NB4 (cell line): Measurements from ENCODE around the gene FERMT1.

Experiments
- MYC ChIP-seq: IDR thresholded peaks from 2 replicates; pipeline ENCODE4 v1.6.1; 2011; ENCODE audit warnings: low read depth, low read length
- POLR2A ChIP-seq: IDR thresholded peaks from 2 replicates; pipeline ENCODE4 v1.6.1; 2011; ENCODE audit warnings: mild to moderate bottlenecking; ENCODE audit not compliant: insufficient read length; ENCODE audit errors: extremely low read depth
- TF ChIP-seq, protein P1 (sequence below): IDR thresholded peaks from 2 replicates; pipeline ENCODE4 v1.6.1; 2011; ENCODE audit warnings: low read depth, low read length
- TF ChIP-seq, protein P2 (sequence below): IDR thresholded peaks from one replicate; pipeline ENCODE4 v1.5.1; 2012; ENCODE audit warnings: low read depth, low read length

DNA sequence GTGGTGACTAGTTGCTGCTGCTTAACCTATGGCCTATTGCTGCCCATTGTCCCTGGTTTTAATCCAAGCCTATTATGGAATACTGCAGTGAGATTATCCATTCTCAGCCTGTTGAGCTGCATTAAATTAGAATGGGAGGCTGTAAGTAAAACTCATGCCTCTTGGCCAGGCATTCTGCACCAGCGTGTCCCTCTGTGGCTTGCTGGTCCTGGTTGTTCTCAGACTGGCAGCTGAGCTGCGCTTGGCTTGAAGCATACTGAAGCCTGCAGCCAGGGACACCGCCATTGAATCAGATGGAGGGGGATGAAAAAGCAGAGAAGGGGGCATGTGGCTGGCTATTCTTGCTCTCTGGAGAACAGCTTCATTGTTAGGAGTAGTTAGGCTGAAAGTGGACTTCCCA lies 84.6 kb downstream of the FERMT1 start:
- TF ChIP-seq, protein P1, sequence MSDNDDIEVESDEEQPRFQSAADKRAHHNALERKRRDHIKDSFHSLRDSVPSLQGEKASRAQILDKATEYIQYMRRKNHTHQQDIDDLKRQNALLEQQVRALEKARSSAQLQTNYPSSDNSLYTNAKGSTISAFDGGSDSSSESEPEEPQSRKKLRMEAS = no peak
- TF ChIP-seq, protein P2, sequence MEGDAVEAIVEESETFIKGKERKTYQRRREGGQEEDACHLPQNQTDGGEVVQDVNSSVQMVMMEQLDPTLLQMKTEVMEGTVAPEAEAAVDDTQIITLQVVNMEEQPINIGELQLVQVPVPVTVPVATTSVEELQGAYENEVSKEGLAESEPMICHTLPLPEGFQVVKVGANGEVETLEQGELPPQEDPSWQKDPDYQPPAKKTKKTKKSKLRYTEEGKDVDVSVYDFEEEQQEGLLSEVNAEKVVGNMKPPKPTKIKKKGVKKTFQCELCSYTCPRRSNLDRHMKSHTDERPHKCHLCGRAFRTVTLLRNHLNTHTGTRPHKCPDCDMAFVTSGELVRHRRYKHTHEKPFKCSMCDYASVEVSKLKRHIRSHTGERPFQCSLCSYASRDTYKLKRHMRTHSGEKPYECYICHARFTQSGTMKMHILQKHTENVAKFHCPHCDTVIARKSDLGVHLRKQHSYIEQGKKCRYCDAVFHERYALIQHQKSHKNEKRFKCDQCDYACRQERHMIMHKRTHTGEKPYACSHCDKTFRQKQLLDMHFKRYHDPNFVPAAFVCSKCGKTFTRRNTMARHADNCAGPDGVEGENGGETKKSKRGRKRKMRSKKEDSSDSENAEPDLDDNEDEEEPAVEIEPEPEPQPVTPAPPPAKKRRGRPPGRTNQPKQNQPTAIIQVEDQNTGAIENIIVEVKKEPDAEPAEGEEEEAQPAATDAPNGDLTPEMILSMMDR = no peak
- no peak for TF ChIP-seq POLR2A
- no peak for TF ChIP-seq MYC
